Mesodermal cell (in vitro differentiated cells): ENCODE data around the gene SF3B6.
"Not testable (repeated sequence)": the region's sequence is repeated elsewhere in the genome, so short reads cannot be mapped to it uniquely, and the experiment has no call there.

Source experiments
- H3K27ac ChIP-seq: 2 replicates; pipeline ENCODE4 v1.7.0; 2013; ENCODE audit warnings: mild to moderate bottlenecking, low read depth, low read length, moderate library complexity; ENCODE audit not compliant: severe bottlenecking
- H3K36me3 ChIP-seq: 2 replicates; pipeline ENCODE4 v1.7.1; 2013; ENCODE audit warnings: mild to moderate bottlenecking, low read length, moderate library complexity; ENCODE audit not compliant: control insufficient read depth, insufficient read depth
- H3K4me1 ChIP-seq: one replicate; pipeline ENCODE4 v1.7.1; 2013; ENCODE audit warnings: mild to moderate bottlenecking, low read length; ENCODE audit not compliant: insufficient read depth, control insufficient read depth, poor library complexity, severe bottlenecking
- H3K4me3 ChIP-seq: 2 replicates; pipeline ENCODE4 v1.7.0; 2013; ENCODE audit warnings: low read length, control low read depth, mild to moderate bottlenecking; ENCODE audit not compliant: insufficient read depth, poor library complexity, severe bottlenecking; ENCODE audit errors: extremely low read depth
- H3K9me3 ChIP-seq: 2 replicates; pipeline ENCODE4 v1.7.1; 2013; ENCODE audit warnings: mild to moderate bottlenecking, low read length, moderate library complexity; ENCODE audit not compliant: control insufficient read depth
- WGBS, 2 experiments: methylation state at CpG; one replicate each; pipeline ENCODE4 v1.1.5; 2013; ENCODE audit warnings: missing lambda C conversion rate in 2 of 2; ENCODE audit not compliant: insufficient coverage in 2 of 2; 5-methylcytosine and 5-hydroxymethylcytosine counted together

The SF3B6 gene

GRCh38 chr2:24050041-24050979, 25.8 kb downstream of the SF3B6 start:
- Histone ChIP-seq H3K4me3 (peak overlapping the region; percentile 84), H3K9me3 (no peaks in the 10 kb centered on the region), H3K4me1 (peaks cover 9% of the 10 kb centered on the region), H3K36me3 (peaks cover 13% of the 10 kb centered on the region), H3K27ac (no peak overlapping the region)
- WGBS, 2 experiments, result 3% methylated on average over 37 to 38 of the region's 47 CpGs

DNA sequence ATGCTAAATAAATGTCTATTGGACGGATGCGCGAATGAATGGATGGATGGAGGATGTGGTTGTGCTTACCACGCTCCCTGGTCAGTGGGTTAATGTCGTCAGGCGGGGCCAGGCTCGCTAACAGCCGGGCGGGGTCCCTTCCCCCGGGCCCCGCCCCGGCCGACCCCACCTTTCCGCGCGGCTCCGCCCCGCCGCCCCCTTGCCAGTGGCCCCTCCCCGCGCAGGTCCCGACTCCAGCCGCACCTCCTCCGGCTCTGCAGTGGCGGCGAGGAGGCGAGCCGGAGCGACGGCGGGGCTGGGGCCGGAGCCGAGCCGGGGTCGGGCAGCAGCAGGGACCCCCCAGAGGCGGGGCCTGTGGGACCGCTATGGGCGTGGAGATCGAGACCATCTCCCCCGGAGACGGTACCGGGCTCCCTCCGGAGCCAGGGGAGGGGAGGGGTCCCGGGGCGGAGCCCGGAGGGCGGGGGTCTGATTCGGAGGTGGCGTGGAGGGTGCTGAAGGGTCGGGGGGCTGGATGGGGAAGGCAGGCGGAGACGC, 26.6 kb downstream of the SF3B6 start, which contains the start of gene FKBP1B:
Gene FKBP1B (plus strand): TSS at position 257 of the 537 bp plus-strand sequence. CDS start 109 bp downstream, at position 366.
- Histone ChIP-seq H3K4me1 (peaks cover 9% of the 10 kb centered on the region), H3K4me3 (peak within 1 kb of the TSS; percentile 84), H3K9me3 (no peaks in the 10 kb centered on the region), H3K27ac (no peak within 1 kb of the TSS), H3K36me3 (peaks cover 5% of the 10 kb centered on the region)
- 0% methylated on average over 16 to 28 of the region's 52 CpGs for whole genome bisulfite sequencing, 2 experiments

- Histone ChIP-seq H3K27ac (no peak overlapping the region), H3K4me3 (peak overlapping the region; percentile 84), H3K9me3 (no peaks in the 10 kb centered on the region), H3K4me1 (peaks cover 9% of the 10 kb centered on the region), H3K36me3 (no peaks in the 10 kb centered on the region)
- 82 to 83% methylated on average over 15 to 16 of the region's 23 CpGs for WGBS, 2 experiments
Measured at GRCh38 chr2:24048769-24049484, 27.2 kb downstream of the SF3B6 start.

GRCh38 chr2:24047703-24048033, 28.5 kb downstream of the SF3B6 start:
- peak overlapping the region; percentile 74 for H3K4me3 ChIP-seq
- H3K27ac ChIP-seq, result no peak overlapping the region
- peaks cover 9% of the 10 kb centered on the region for H3K4me1 ChIP-seq
- H3K9me3 ChIP-seq, result no peaks in the 10 kb centered on the region
- 62 to 65% methylated on average over 6 of the region's 8 CpGs for WGBS, 2 experiments
- no peaks in the 10 kb centered on the region for H3K36me3 ChIP-seq

GRCh38 chr2:24046930-24047702, 29.0 kb downstream of the SF3B6 start, which contains the start of gene WDCP:
WDCP (minus strand) TSS chr2:24047391; CDS start chr2:24039494, 7,897 bp downstream.
- H3K9me3 ChIP-seq, result no peaks in the 10 kb centered on the region
- H3K4me1 ChIP-seq, result peaks cover 9% of the 10 kb centered on the region
- 0 to 1% methylated on average over 28 to 30 of the region's 38 CpGs for WGBS, 2 experiments
- H3K4me3 ChIP-seq, result peak within 1 kb of the TSS; percentile 74
- no peaks in the 10 kb centered on the region for H3K36me3 ChIP-seq
- H3K27ac ChIP-seq, result peak within 1 kb of the TSS; percentile 68

GRCh38 chr2:24046599-24046929, 29.6 kb downstream of the SF3B6 start:
- whole genome bisulfite sequencing, 2 experiments, result 0% methylated on average over 1 of the region's 2 CpGs; no CpG with 5 or more reads in 1 of the 2 experiments
- peak overlapping the region; percentile 74 for H3K4me3 ChIP-seq
- H3K27ac ChIP-seq, result peak overlapping the region; percentile 68
- peaks cover 9% of the 10 kb centered on the region for H3K4me1 ChIP-seq
- no peaks in the 10 kb centered on the region for H3K36me3 ChIP-seq
- H3K9me3 ChIP-seq, result no peaks in the 10 kb centered on the region

DNA sequence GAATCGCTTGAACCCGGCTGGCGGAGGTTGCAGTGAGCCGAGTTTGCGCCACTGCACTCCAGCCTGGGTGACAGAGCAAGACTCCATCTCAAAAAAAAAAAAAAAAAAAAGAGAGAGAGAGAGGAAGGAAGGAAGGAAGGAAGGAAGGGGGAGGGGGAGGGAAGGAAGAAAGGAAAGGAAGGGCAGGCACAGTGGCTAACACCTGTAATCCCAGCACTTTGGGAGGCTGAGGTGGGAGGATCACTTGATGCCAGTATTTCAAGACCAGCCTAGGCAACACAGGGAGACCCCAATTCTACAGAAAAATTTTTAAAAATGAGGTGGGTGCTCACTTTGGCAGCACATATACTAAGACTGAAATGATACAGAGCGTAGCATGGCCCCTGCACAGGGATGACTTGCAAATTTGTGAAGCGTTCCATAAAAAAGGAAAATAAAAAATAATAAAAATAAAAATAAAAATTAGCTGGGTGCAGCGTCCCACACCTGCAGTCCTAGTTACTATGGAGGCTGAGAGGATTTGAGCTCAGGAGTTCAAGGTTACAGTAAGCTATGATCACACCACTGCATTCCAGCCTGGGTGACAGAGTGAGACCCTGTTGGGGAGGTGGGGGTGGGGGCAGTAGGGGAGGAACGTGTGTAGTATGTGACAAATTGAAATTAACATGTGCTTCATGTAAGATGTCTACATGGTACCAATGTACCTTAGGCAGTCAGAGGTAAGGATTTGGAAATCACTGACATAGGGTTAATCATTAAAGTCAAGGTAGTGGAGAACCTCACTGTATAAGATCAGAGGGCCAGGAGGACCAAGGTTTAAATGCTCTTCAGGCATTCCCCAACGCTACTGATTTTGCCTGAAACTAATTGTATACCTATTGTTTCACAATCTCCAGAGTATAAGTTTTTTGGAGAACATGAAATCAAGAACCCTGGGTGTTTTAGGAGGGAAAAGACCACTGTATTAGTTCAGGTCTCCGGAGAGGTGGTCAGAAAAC, 30.3 kb downstream of the SF3B6 start:
- Histone ChIP-seq H3K36me3 (no peaks in the 10 kb centered on the region), H3K27ac (no peak overlapping the region), H3K4me3 (peak overlapping the region; percentile 74), H3K4me1 (peaks cover 9% of the 10 kb centered on the region), H3K9me3 (no peaks in the 10 kb centered on the region)
- 58 to 75% methylated on average over 2 of the region's 11 CpGs for WGBS, 2 experiments

DNA sequence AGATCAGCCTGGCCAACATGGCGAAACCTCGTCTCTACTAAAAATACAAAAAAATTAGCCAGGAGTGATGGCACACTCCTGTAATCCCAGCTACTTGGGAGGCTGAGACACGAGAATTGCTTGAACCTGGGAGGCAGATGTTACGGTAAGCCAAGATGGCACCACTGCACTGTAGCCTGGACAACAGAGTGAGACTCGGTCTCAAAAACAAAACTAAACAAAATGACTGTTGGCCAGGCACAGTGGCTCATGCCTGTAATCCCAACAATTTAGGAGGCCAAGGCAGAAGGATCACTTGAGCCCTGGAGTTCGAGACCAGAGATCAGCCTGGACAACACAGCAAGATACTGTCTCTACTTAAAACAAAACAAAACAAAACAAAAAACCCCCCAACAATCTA, 33.0 kb downstream of the SF3B6 start:
- H3K36me3 ChIP-seq, result peaks cover 16% of the 10 kb centered on the region
- not testable (repeated sequence) for H3K9me3 ChIP-seq, H3K27ac ChIP-seq, H3K4me1 ChIP-seq, H3K4me3 ChIP-seq
- WGBS, 2 experiments, result 90 to 99% methylated on average over 6 of the region's 6 CpGs

DNA sequence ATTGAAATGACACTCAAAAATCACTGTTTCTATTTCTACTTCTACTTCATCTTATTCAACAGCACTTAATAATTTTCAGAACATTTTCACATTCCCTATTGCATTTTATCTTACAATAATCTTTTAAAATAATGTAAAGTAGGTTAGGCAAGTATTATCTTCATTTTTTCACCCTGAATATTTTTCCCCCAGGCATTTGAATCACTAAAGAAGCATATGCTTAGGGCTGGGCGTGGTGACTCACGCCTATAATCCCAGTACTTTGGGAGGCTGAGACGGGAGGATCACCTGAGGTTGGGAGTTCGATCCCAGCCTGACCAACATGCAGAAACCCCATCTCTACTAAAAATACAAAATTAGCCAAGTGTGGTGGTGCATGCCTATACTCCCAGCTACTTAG, 35.6 kb downstream of the SF3B6 start:
- 100% methylated on average over 4 of the region's 4 CpGs; no CpG with 5 or more reads in 1 of the 2 experiments for WGBS, 2 experiments
- H3K4me1 ChIP-seq, result no peaks in the 10 kb centered on the region
- H3K9me3 ChIP-seq, result no peaks in the 10 kb centered on the region
- peaks cover 35% of the 10 kb centered on the region for H3K36me3 ChIP-seq
- H3K27ac ChIP-seq, result no peak overlapping the region
- H3K4me3 ChIP-seq, result no peak overlapping the region
